MCF 10A (cell line): ENCODE results near the gene PRDM13. TPM values are rescaled to one million over a fixed set of nuclear protein-coding genes. Genes with fewer than 3 reads are reported as not detected.
"Not testable (repeated sequence)": the region's sequence is repeated elsewhere in the genome, so short reads cannot be mapped to it uniquely, and the experiment has no call there.

Experiments used
- BruUV-seq: library from RNA; stranded (reverse); fragments of 400-500 nt; replicated peaks from 2 replicates; lab custom pipeline; 2021; lab: Mats Ljungman, UMichigan
- CTCF ChIA-PET: fragments of 300-600 bp; sonication (Branson Sonifier 250); formaldehyde crosslinking; extraction: SDS; loops from one replicate; lab custom pipeline; 2021; ENCODE audit warnings: antibody characterized with exemption, inconsistent platforms; lab: Yijun Ruan, JAX
- POLR2A ChIA-PET: fragments of 300-600, 350-650 bp; sonication (Branson Sonifier 250); formaldehyde crosslinking; extraction: SDS; loops from one replicate; lab custom pipeline; 2020; ENCODE audit warnings: antibody characterized with exemption, inconsistent platforms; lab: Yijun Ruan, JAX
- DNase-seq: peaks from one replicate; pipeline ENCODE4 v3.0.0-alpha.2; 2018; ENCODE audit not compliant: unreplicated experiment
- H3K27ac Mint-ChIP-seq: one replicate; pipeline ENCODE4 v1.8.0; 2022; ENCODE audit warnings: mild to moderate bottlenecking, low read depth, mixed read lengths; ENCODE audit not compliant: unreplicated experiment
- H3K27me3 Mint-ChIP-seq: one replicate; pipeline ENCODE4 v1.8.0; 2022; ENCODE audit warnings: mixed read lengths; ENCODE audit not compliant: insufficient read depth, unreplicated experiment
- H3K36me3 Mint-ChIP-seq: one replicate; pipeline ENCODE4 v1.8.0; 2022; ENCODE audit warnings: mild to moderate bottlenecking, moderate library complexity, mixed read lengths; ENCODE audit not compliant: insufficient read depth, unreplicated experiment
- H3K4me1 Mint-ChIP-seq: one replicate; pipeline ENCODE4 v1.8.0; 2022; ENCODE audit warnings: mixed read lengths; ENCODE audit not compliant: insufficient read depth, unreplicated experiment
- H3K4me3 Mint-ChIP-seq: one replicate; pipeline ENCODE4 v1.8.0; 2022; ENCODE audit warnings: mild to moderate bottlenecking, moderate library complexity, mixed read lengths; ENCODE audit not compliant: unreplicated experiment
- H3K9me3 Mint-ChIP-seq: one replicate; pipeline ENCODE4 v1.8.0; 2022; ENCODE audit warnings: mixed read lengths; ENCODE audit not compliant: unreplicated experiment
- intact Hi-C: fragments of 100-400 bp; cut with micrococcal nuclease; formaldehyde crosslinking; loops from 2 replicates; pipeline ENCODE4 v1.14.1; 2022
- total RNA-seq: library from RNA; stranded (reverse); gene quantifications from 2 replicates; pipeline ENCODE4 v1.2.3, GENCODE V29; 2022
- TF ChIP-seq, protein P1 (sequence below): fragments of 200-600 bp; IDR thresholded peaks from one replicate; pipeline ENCODE4 v1.8.0; 2022; ENCODE audit warnings: antibody characterized with exemption, mild to moderate bottlenecking; ENCODE audit not compliant: unreplicated experiment

PRDM13 gene
- total RNA-seq, 1 experiment from 2014 or later = not detected

DNA sequence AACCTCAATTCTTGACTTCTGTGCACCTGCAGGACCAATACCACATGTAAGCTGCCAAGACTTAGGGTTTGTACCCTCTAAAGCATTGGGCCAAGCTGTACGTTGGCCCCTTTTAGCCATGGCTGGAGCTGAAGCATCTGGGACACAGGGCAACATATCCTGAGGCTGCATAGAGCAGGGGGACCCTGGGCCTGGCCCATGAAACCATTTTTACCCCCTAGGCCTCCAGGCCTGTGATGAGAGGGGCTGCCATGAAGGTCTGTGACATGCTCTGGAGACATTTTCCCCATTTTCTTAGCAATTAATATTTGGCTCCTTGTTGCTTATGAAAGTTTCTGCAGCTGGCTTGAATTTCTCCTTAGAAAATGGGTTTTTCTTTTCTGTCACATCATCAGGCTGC lies 31.0 kb downstream of the PRDM13 start:
- BruUV-seq = no TSS peak
- TF ChIP-seq, protein P1, sequence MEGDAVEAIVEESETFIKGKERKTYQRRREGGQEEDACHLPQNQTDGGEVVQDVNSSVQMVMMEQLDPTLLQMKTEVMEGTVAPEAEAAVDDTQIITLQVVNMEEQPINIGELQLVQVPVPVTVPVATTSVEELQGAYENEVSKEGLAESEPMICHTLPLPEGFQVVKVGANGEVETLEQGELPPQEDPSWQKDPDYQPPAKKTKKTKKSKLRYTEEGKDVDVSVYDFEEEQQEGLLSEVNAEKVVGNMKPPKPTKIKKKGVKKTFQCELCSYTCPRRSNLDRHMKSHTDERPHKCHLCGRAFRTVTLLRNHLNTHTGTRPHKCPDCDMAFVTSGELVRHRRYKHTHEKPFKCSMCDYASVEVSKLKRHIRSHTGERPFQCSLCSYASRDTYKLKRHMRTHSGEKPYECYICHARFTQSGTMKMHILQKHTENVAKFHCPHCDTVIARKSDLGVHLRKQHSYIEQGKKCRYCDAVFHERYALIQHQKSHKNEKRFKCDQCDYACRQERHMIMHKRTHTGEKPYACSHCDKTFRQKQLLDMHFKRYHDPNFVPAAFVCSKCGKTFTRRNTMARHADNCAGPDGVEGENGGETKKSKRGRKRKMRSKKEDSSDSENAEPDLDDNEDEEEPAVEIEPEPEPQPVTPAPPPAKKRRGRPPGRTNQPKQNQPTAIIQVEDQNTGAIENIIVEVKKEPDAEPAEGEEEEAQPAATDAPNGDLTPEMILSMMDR = no peak

DNA sequence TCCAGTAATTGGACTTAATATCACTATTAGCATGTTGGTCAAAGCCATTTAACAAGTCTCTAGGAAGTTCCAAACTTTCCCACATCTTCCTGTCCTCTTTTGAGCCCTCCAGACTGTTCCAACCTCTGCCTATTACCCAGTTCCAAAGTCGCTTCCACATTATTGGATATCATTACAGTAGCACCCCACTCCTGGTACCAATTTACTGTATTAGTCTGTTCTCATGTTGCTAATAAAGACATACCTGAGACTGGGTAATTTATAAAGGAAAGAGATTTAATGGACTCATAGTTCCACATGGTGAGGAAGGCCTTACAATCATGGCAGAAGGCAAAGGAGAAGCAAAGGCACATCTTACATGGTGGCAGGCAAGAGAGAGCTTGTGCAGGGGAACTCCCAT lies 31.7 kb downstream of the PRDM13 start:
- H3K4me3 Mint-ChIP-seq, BruUV-seq, POLR2A ChIA-PET, CTCF ChIA-PET, H3K4me1 Mint-ChIP-seq, DNase-seq, H3K36me3 Mint-ChIP-seq, intact Hi-C loops, H3K9me3 Mint-ChIP-seq, H3K27ac Mint-ChIP-seq: not testable (repeated sequence)
- peaks cover 27% of the 10 kb centered on the region for H3K27me3 Mint-ChIP-seq

More for the DNA sequence above, 31.0 kb downstream of the PRDM13 start:
- Mint-ChIP-seq H3K4me3 (no peak overlapping the region), H3K4me1 (no peaks in the 10 kb centered on the region), H3K27me3 (peaks cover 20% of the 10 kb centered on the region), H3K27ac (no peak overlapping the region), H3K9me3 (peaks cover 6% of the 10 kb centered on the region), H3K36me3 (no peaks in the 10 kb centered on the region)
- POLR2A ChIA-PET = no interaction called here
- CTCF ChIA-PET = no interaction called here
- intact Hi-C loops = no loop called here
- DNase-seq = no peak

DNA sequence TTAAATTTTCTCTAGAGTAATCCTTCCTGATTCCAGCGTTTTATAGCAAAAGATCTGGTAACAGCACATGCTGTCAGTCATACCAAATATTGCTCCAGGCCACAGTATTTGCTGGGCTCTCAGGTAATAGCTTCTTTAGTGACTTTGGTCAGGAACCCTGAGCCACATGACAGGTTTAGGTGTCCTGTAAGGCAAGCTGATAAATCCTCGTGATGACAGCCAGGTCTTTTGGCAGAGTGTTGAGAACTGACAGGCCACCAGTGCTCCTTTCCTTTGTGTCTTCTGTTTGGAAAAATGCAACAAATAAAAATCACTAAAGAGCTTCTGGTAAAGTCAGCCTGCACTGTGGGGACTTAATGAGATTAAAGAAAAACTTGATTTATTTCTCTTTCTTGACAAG lies 34.6 kb downstream of the PRDM13 start:
- H3K9me3 Mint-ChIP-seq = peaks cover 6% of the 10 kb centered on the region
- CTCF ChIA-PET = interaction anchor here (0.6 to 0.9 kb wide), 2 partner anchors 105 to 182 kb away, joined by 3 to 4 read pairs; no protein-coding TSS in a partner anchor
- no peaks in the 10 kb centered on the region for H3K4me1 Mint-ChIP-seq
- TF ChIP-seq, protein P1 = no peak
- intact Hi-C loops = no loop called here
- BruUV-seq = no TSS peak
- H3K27me3 Mint-ChIP-seq = peaks cover 56% of the 10 kb centered on the region
- H3K36me3 Mint-ChIP-seq = no peaks in the 10 kb centered on the region
- H3K4me3 Mint-ChIP-seq = no peak overlapping the region
- no peak for DNase-seq
- POLR2A ChIA-PET = interaction anchor here (1.2 kb wide), 1 partner anchor 33 kb away, joined by 3 read pairs; no protein-coding TSS in a partner anchor
- H3K27ac Mint-ChIP-seq = no peak overlapping the region

DNA sequence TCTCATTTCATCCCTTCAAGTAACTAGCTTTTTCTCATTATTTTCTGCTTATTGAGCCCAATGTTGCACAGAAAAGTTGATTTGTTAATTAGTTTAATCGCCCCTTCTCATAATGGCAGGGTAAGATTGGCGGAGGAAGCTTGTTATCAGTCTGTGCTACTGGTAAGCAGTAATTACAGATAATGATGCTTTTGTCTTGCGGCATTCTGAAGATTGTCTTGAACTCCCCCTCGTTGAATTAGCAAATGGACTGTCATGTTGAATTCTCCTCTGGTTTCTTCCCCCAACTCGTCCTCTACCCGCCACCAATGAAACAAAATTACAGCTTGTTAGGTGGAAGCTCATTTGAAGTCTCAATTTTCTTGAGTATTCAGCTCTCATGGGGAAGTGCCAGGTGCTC lies 39.4 kb downstream of the PRDM13 start:
- Mint-ChIP-seq H3K27ac (no peak overlapping the region), H3K27me3 (peaks cover 68% of the 10 kb centered on the region), H3K36me3 (no peaks in the 10 kb centered on the region), H3K4me1 (no peaks in the 10 kb centered on the region), H3K9me3 (no peaks in the 10 kb centered on the region), H3K4me3 (no peak overlapping the region)
- POLR2A ChIA-PET = no interaction called here
- DNase-seq = no peak
- no TSS peak for BruUV-seq
- intact Hi-C loops = no loop called here
- CTCF ChIA-PET = no interaction called here
- TF ChIP-seq, protein P1 = no peak

DNA sequence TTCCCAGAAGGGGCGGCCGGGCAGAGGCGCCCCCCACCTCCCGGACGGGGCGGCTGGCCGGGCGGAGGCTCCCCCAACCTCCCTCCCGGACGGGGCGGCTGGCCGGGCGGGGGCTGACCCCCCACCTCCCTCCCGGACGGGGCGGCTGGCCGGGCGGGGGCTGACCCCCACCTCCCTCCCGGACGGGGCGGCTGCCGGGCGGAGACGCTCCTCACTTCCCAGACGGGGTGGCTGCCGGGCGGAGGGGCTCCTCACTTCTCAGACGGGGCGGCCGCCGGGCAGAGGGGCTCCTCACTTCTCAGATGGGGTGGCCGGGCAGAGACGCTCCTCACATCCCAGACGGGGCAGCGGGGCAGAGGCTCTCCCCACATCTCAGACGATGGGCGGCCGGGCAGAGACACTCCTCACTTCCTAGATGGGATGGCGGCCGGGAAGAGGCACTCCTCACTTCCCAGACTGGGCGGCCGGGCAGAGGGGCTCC lies 43.5 kb downstream of the PRDM13 start:
- BruUV-seq, H3K9me3 Mint-ChIP-seq, POLR2A ChIA-PET, DNase-seq, H3K4me3 Mint-ChIP-seq, H3K27ac Mint-ChIP-seq, H3K36me3 Mint-ChIP-seq, CTCF ChIA-PET, intact Hi-C loops, H3K4me1 Mint-ChIP-seq: not testable (repeated sequence)
- peaks cover 40% of the 10 kb centered on the region for H3K27me3 Mint-ChIP-seq
